C4-2B (cell line): ENCODE results near the gene CFAP54.
A peak's percentile ranks its signal among the peaks of the same experiment; 100 is the strongest.

Experiments used
- H3K27ac ChIP-seq: fragments of 450-650 bp; 2 replicates; pipeline ENCODE4 v1.5.1; 2017
- ZFX ChIP-seq: fragments of 450-650 bp; IDR thresholded peaks from 2 replicates; pipeline ENCODE4 v1.6.1; 2017
- TF ChIP-seq, protein P1 (sequence below): fragments of 450-650 bp; conservative IDR thresholded peaks from 2 replicates; pipeline ENCODE4 v1.5.1; 2017; ENCODE audit warnings: mild to moderate bottlenecking

Gene CFAP54

GRCh38 chr12:96497855-96498254, 8.5 kb downstream of the CFAP54 start:
- H3K27ac ChIP-seq: no peak overlapping the region
- TF ChIP-seq, protein P1, sequence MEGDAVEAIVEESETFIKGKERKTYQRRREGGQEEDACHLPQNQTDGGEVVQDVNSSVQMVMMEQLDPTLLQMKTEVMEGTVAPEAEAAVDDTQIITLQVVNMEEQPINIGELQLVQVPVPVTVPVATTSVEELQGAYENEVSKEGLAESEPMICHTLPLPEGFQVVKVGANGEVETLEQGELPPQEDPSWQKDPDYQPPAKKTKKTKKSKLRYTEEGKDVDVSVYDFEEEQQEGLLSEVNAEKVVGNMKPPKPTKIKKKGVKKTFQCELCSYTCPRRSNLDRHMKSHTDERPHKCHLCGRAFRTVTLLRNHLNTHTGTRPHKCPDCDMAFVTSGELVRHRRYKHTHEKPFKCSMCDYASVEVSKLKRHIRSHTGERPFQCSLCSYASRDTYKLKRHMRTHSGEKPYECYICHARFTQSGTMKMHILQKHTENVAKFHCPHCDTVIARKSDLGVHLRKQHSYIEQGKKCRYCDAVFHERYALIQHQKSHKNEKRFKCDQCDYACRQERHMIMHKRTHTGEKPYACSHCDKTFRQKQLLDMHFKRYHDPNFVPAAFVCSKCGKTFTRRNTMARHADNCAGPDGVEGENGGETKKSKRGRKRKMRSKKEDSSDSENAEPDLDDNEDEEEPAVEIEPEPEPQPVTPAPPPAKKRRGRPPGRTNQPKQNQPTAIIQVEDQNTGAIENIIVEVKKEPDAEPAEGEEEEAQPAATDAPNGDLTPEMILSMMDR: no peak
- no peak for TF ChIP-seq ZFX

DNA sequence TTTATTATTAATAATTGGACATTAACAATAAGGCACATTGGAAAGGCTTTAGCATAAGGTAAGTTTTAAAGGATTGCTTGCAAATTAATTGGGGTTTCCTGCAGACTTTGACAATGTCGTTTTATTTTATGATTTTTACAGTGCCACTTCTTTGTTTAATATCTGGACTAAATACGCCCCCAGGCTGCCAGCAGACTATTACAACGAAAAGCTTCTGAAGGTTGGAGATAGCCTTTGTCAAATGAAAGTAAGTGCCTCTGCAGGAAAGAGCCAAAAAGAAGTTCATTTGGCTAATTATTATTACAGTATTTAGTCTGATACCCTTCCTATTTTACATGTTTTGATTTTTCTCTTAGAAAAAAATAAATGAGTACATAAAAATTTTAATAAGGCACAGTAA, 11.3 kb downstream of the CFAP54 start:
- H3K27ac ChIP-seq: peak overlapping the region; percentile 50
- TF ChIP-seq, protein P1: peak; percentile 20
- no peak for TF ChIP-seq ZFX

DNA sequence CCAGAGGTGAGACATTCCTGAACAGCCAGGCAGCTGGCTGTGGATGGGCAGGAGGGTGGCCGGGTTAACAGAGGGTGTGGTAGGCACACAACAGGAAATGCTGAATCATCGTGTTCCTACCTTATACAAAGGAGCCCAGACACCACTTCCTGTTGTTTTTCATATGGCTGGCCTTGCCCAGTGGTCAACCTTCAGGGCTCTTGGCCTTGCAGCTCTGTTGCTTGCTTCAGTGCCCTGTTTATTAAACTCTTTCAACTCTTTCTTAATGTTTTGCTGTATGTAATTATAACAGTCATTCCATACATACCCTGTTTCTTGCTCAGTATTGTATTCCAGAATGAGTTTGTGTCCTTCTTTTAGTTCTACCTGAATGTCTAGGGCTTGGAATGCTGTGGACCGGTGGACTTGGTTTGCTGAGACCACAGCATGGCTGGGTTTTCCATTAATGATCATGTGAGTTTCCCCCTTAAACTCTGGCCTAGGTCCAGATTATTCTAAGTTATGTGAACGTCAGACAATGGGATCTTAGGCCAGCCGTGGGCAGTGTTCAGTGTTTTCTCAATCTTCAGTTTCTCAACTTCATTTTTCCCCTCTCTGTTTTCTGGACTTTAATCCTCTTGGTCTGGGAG, 11.9 kb downstream of the CFAP54 start:
- H3K27ac ChIP-seq: peak overlapping the region; percentile 50
- TF ChIP-seq ZFX: no peak
- TF ChIP-seq, protein P1: no peak

- no peak overlapping the region for H3K27ac ChIP-seq
- TF ChIP-seq, protein P1: no peak
- TF ChIP-seq ZFX: no peak
Observed at GRCh38 chr12:96501908-96502307, 12.5 kb downstream of the CFAP54 start.

DNA sequence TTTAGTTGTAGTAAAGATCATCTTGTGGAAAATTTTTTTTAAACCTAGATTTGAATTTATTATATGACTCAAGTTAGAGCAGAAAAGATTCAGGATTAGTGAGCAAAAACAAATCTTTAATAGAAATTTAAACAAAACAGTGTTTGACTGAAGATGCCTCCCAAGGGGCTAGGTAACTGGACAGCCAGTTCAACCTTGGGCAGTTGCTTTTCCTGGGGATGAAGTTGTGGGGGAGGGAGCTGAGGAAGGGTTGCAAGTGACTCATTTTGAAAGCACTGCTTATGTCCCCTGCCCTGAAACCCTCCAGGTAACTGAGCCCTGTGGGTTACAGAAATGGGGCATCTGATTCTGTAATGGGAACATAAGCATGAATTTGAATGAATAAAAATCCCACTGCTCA, 13.1 kb downstream of the CFAP54 start:
- no peak overlapping the region for H3K27ac ChIP-seq
- no peak for TF ChIP-seq ZFX
- TF ChIP-seq, protein P1: no peak

- TF ChIP-seq, protein P1: no peak
- no peak for TF ChIP-seq ZFX
- no peak overlapping the region for H3K27ac ChIP-seq
Observed at GRCh38 chr12:96502949-96503532, 13.7 kb downstream of the CFAP54 start.

GRCh38 chr12:96503976-96504375, 14.6 kb downstream of the CFAP54 start:
- H3K27ac ChIP-seq: no peak overlapping the region
- TF ChIP-seq, protein P1: no peak
- TF ChIP-seq ZFX: no peak
